Testis (tissue), 3 donors: ENCODE results near the gene THSD7A. TPM values are rescaled to one million over a fixed set of nuclear protein-coding genes. Genes with fewer than 3 reads are reported as not detected.
"Not testable (repeated sequence)": the region's sequence is repeated elsewhere in the genome, so short reads cannot be mapped to it uniquely, and the experiment has no call there.

ENCODE experiments used
- DNase-seq: peaks from one replicate; pipeline ENCODE4 v3.0.0-alpha.2; 2019
- H3K27ac ChIP-seq, 2 donors: fragments of 200-600 bp; sonication (generic); one replicate each; pipeline ENCODE4 v1.5.1; 2019
- H3K27me3 ChIP-seq: fragments of 200-600 bp; sonication (generic); one replicate; pipeline ENCODE4 v1.5.1; 2019
- H3K36me3 ChIP-seq: fragments of 200-600 bp; sonication (generic); one replicate; pipeline ENCODE4 v1.5.1; 2017; ENCODE audit warnings: low read depth; ENCODE audit errors: missing control alignments
- H3K4me1 ChIP-seq: fragments of 200-600 bp; sonication (generic); one replicate; pipeline ENCODE4 v1.5.1; 2019
- H3K4me3 ChIP-seq, 2 donors: fragments of 200-600 bp; sonication (generic); one replicate each; pipeline ENCODE4 v1.5.1; 2017 to 2019
- H3K9me3 ChIP-seq: fragments of 200-600 bp; sonication (generic); one replicate; pipeline ENCODE4 v1.5.1; 2017
- CTCF ChIP-seq, 3 experiments: fragments of 450-650 bp in 2 of 3; fragments of 200-600 bp in 1 of 3; sonication (generic) in 1 of 3; IDR thresholded peaks; one replicate each; pipeline ENCODE4 v1.5.1; 2016 to 2019; ENCODE audit warnings: antibody characterized with exemption in 3 of 3, mild to moderate bottlenecking in 2 of 3, moderate library complexity in 1 of 3
- POLR2A ChIP-seq: fragments of 450-650 bp; IDR thresholded peaks from one replicate; pipeline ENCODE4 v1.6.1; 2017; ENCODE audit warnings: antibody characterized with exemption, mild to moderate bottlenecking, moderate library complexity
- WGBS, 2 donors: methylation state at CpG; one replicate each; pipeline ENCODE4 v1.1.5; 2018; 5-methylcytosine and 5-hydroxymethylcytosine counted together
- intact Hi-C: fragments of 100-400 bp; cut with DNase I; formaldehyde crosslinking; loops from one replicate; pipeline ENCODE4 v1.15.1; 2023; ENCODE audit warnings: low total_unique reads
- polyA plus RNA-seq: library from polyadenylated mRNA; stranded (reverse); fragments of 350-450 nt; fragmentation: Illumina TruSeq; extraction: RNeasy Lipid Tissue Mini Kit (QIAGEN cat#74804); gene quantifications from one replicate; pipeline ENCODE4 v1.2.3, GENCODE V29; 2014; ENCODE audit warnings: low read depth, low replicate concordance; ENCODE audit not compliant: insufficient read depth
- total RNA-seq, 2 donors: library from RNA; depleted of rRNA; stranded (reverse); fragments of >200 nt; gene quantifications; one replicate each; pipeline ENCODE4 v1.2.3, GENCODE V29; 2016

THSD7A gene
- total and polyA plus RNA-seq, 3 donors from 2014 or later = 1.6 to 7.0 (median 6.8) TPM

GRCh38 chr7:11524476-11525397 is 307.3 kb downstream of the THSD7A start:
- no peaks in the 10 kb centered on the region for H3K9me3 ChIP-seq
- intact Hi-C loops = no loop called here
- 77 to 86% methylated on average over 5 of the region's 5 CpGs for WGBS, 2 donors
- no peak for DNase-seq
- H3K4me3 ChIP-seq = no peak overlapping the region
- no peaks in the 10 kb centered on the region for H3K27me3 ChIP-seq
- H3K36me3 ChIP-seq = no peaks in the 10 kb centered on the region
- H3K4me1 ChIP-seq = no peaks in the 10 kb centered on the region
- no peak overlapping the region for H3K27ac ChIP-seq
- no peak for TF ChIP-seq POLR2A
- no peak for TF ChIP-seq CTCF (IDR thresholded peaks at IDR 0.05)

GRCh38 chr7:11521964-11522499 is 310.0 kb downstream of the THSD7A start:
- intact Hi-C loops, H3K9me3 ChIP-seq, H3K36me3 ChIP-seq, H3K27me3 ChIP-seq, H3K4me1 ChIP-seq, H3K27ac ChIP-seq, DNase-seq, H3K4me3 ChIP-seq: not testable (repeated sequence)
- 56 to 91% methylated on average over 2 of the region's 2 CpGs for WGBS, 2 donors

- Histone ChIP-seq H3K4me3 (no peak overlapping the region), H3K9me3 (no peaks in the 10 kb centered on the region), H3K27me3 (no peaks in the 10 kb centered on the region), H3K27ac (no peak overlapping the region), H3K36me3 (no peaks in the 10 kb centered on the region), H3K4me1 (no peaks in the 10 kb centered on the region)
- DNase-seq = no peak
- 86 to 87% methylated on average over 1 of the region's 1 CpG for WGBS, 2 donors
- TF ChIP-seq POLR2A (no peak), CTCF (IDR thresholded peaks at IDR 0.05) (no peak)
- intact Hi-C loops = no loop called here
Observed at GRCh38 chr7:11517853-11518252, 314.1 kb downstream of the THSD7A start.

DNA sequence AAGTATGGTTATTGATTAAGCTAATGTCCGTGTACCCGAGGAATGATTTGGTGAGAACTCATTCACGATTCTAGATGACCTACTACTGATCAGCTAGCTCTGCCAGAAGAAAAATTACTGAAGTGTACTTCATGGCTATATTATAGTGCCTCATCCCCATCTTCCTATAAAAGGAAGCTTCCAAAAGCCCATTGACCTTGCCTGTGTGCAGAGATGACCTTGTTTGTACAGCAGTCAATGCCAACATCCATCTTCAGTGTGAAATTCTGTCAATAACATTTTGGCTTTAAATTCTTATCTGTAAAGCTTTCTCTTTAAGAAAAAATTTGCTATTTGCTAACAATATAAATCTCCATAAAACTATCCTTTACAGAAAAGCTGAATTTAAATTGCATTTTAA is 315.7 kb downstream of the THSD7A start:
- H3K4me3 ChIP-seq = no peak overlapping the region
- no peak overlapping the region for H3K27ac ChIP-seq
- no peaks in the 10 kb centered on the region for H3K27me3 ChIP-seq
- H3K9me3 ChIP-seq = no peaks in the 10 kb centered on the region
- WGBS, 2 donors = 89 to 91% methylated on average over 3 of the region's 3 CpGs
- intact Hi-C loops = no loop called here
- TF ChIP-seq POLR2A = no peak
- no peak for TF ChIP-seq CTCF (IDR thresholded peaks at IDR 0.05)
- H3K4me1 ChIP-seq = no peaks in the 10 kb centered on the region
- DNase-seq = no peak
- no peaks in the 10 kb centered on the region for H3K36me3 ChIP-seq

DNA sequence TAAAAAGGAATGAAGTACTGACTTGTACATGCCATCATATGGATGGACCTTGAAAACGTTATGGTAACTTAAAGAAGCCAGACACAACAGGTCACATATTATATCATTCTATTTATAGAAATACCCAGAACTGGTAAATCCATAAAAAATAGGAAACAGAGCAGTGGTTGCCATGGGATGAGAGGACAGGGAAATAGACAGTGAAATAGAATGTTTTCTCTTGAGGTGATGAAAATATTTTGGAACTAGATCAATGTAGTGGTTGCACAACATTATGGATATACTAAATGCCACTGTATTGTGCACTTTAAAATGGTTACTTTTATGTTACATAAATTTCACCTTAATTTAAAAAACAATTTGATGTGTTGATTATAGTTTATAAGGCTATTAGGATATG is 318.5 kb downstream of the THSD7A start:
- no peaks in the 10 kb centered on the region for H3K9me3 ChIP-seq
- intact Hi-C loops = no loop called here
- H3K27ac ChIP-seq = no peak overlapping the region
- TF ChIP-seq CTCF (IDR thresholded peaks at IDR 0.05) = no peak
- TF ChIP-seq POLR2A = no peak
- WGBS, 2 donors = 63% methylated on average over 1 of the region's 1 CpG
- H3K36me3 ChIP-seq = no peaks in the 10 kb centered on the region
- no peaks in the 10 kb centered on the region for H3K4me1 ChIP-seq
- DNase-seq = no peak
- H3K4me3 ChIP-seq = no peak overlapping the region
- no peaks in the 10 kb centered on the region for H3K27me3 ChIP-seq
